Panc1 (cell line): ENCODE data around the gene PDGFRA. TPM values are rescaled to one million over a fixed set of nuclear protein-coding genes. Genes with fewer than 3 reads are reported as not detected.
A peak's percentile ranks its signal among the peaks of the same experiment; 100 is the strongest.

Experiments used
- ATAC-seq: fragments of 200-7000 bp; cut with Tn5 transposase; 2 replicates; pipeline ENCODE4 v1.9.1; 2020; ENCODE audit warnings: mild to moderate bottlenecking, moderate library complexity
- Bru-seq: library from RNA; stranded (reverse); fragments of 400-500 nt; gene quantifications from one replicate; lab custom pipeline; 2021; lab: Mats Ljungman, UMichigan
- BruChase-seq, 2 experiments: library from RNA; stranded (reverse); fragments of 400-500 nt; gene quantifications; one replicate each; lab custom pipeline; 2021; lab: Mats Ljungman, UMichigan
- BruUV-seq: library from RNA; stranded (reverse); fragments of 400-500 nt; replicated peaks from 2 replicates; lab custom pipeline; 2021; lab: Mats Ljungman, UMichigan
- CTCF ChIA-PET: fragments of 300-600 bp; sonication (Branson Sonifier 250); formaldehyde crosslinking; loops from one replicate; lab custom pipeline; 2022; ENCODE audit warnings: antibody characterized with exemption; lab: Charles Lee
- POLR2A ChIA-PET: fragments of 300-600 bp; sonication (Branson Sonifier 250); formaldehyde crosslinking; loops from one replicate; lab custom pipeline; 2022; ENCODE audit warnings: antibody characterized with exemption; lab: Charles Lee
- DNase-seq: peaks from one replicate; pipeline ENCODE4 v3.0.0-alpha.2; 2010; ENCODE audit warnings: low read depth, low spot score
- H3K27ac ChIP-seq: 2 replicates; pipeline ENCODE4 v1.5.1; 2011; ENCODE audit warnings: mild to moderate bottlenecking, low read length, inconsistent platforms
- H3K27me3 ChIP-seq: fragments of 200-500 bp; sonication (Bioruptor generic); 2 replicates; pipeline ENCODE4 v1.6.0; 2014; ENCODE audit warnings: low read length, inconsistent platforms; ENCODE audit not compliant: control insufficient read depth, insufficient read depth
- H3K36me3 ChIP-seq: fragments of 200-500 bp; sonication (Bioruptor generic); 2 replicates; pipeline ENCODE4 v1.5.1; 2014; ENCODE audit warnings: inconsistent platforms, mild to moderate bottlenecking, low read length, moderate library complexity; ENCODE audit not compliant: control insufficient read depth, insufficient read depth
- H3K4me1 ChIP-seq: 2 replicates; pipeline ENCODE4 v1.5.1; 2011; ENCODE audit warnings: inconsistent platforms, mild to moderate bottlenecking, low read length, moderate library complexity; ENCODE audit not compliant: control insufficient read depth, insufficient read depth
- H3K4me3 ChIP-seq, 2 experiments: 2 replicates each; pipeline ENCODE4 v1.5.1; 2011 to 2012; ENCODE audit warnings: low read depth in 2 of 2, low read length in 2 of 2, mild to moderate bottlenecking in 2 of 2, inconsistent platforms in 1 of 2, moderate library complexity in 1 of 2
- H3K9me3 ChIP-seq: fragments of 200-500 bp; sonication (Bioruptor generic); 2 replicates; pipeline ENCODE4 v1.5.1; 2014; ENCODE audit warnings: low read depth, mild to moderate bottlenecking, inconsistent platforms, low read length, moderate library complexity; ENCODE audit not compliant: control insufficient read depth, insufficient read depth
- CTCF ChIP-seq: fragments of 450-650 bp; IDR thresholded peaks from 2 replicates; pipeline ENCODE4 v1.5.1; 2017; ENCODE audit warnings: mild to moderate bottlenecking
- POLR2AphosphoS5 ChIP-seq: IDR thresholded peaks from 2 replicates; pipeline ENCODE4 v1.6.1; 2012; ENCODE audit warnings: mild to moderate bottlenecking, low read depth, low read length, moderate library complexity
- SIN3A ChIP-seq: IDR thresholded peaks from 2 replicates; pipeline ENCODE4 v1.6.1; 2012; ENCODE audit warnings: low read depth, mild to moderate bottlenecking, low read length, moderate library complexity, borderline replicate concordance; ENCODE audit not compliant: insufficient read depth
- TCF7L2 ChIP-seq: IDR thresholded peaks from 2 replicates; pipeline ENCODE4 v1.6.1; 2011; ENCODE audit warnings: mild to moderate bottlenecking, low read depth, low read length, inconsistent platforms
- in situ Hi-C: cut with HindIII; loops from 2 replicates; pipeline ENCODE4 v1.10.0; 2016; ENCODE audit warnings: low sequenced_read_pairs, low pct_unique_long_range_greater_than_20kb
- intact Hi-C: fragments of 100-400 bp; cut with micrococcal nuclease; formaldehyde crosslinking; loops from one replicate; pipeline ENCODE4 v1.10.0; 2022; ENCODE audit not compliant: unreplicated experiment
- long read RNA-seq: library from polyadenylated mRNA; unstranded; transcript quantifications from one replicate; pipeline ENCODE4 v2.0.0, GENCODE V29; 2021; ENCODE audit not compliant: unreplicated experiment
- polyA plus RNA-seq: library from polyadenylated mRNA; unstranded; fragments of >200 nt; gene quantifications from one replicate; pipeline ENCODE4 v1.2.1, GENCODE V29; 2012; ENCODE audit warnings: missing spikeins; ENCODE audit not compliant: insufficient read length
- total RNA-seq: library from RNA; stranded (reverse); gene quantifications from one replicate; pipeline ENCODE4 v1.2.1, GENCODE V29; 2021; ENCODE audit not compliant: unreplicated experiment
- TF ChIP-seq, protein P1 (sequence below), 2 experiments: IDR thresholded peaks; 2 replicates each; pipeline ENCODE4 v1.6.1; 2011 to 2012; ENCODE audit warnings: low read depth in 2 of 2, control low read depth in 1 of 2, low read length in 1 of 2, mild to moderate bottlenecking in 1 of 2, moderate library complexity in 1 of 2; ENCODE audit not compliant: insufficient read depth in 1 of 2

The PDGFRA gene
- 0.15 TPM for total RNA-seq
- not detected for polyA plus RNA-seq
- not detected for Bru-seq, nascent RNA
- percentile 4 among the genes with signal in this experiment for BruChase-seq, experiment 1, labeled RNA remaining after a 2-hour chase
- BruChase-seq, experiment 2, labeled RNA remaining after a 6-hour chase, result percentile 16 among the genes with signal in this experiment
- long read RNA-seq, result 0 reads

GRCh38 chr4:54228961-54229501, at the start of gene PDGFRA:
TSS of gene PDGFRA (plus strand) at chr4:54229293. CDS start at chr4:54258769, 29,476 bp downstream.
- ChIA-PET CTCF (no interaction called here), POLR2A (no interaction called here)
- Histone ChIP-seq H3K36me3 (no peaks in the 10 kb centered on the region), H3K4me3 (peak within 1 kb of the TSS; percentile 34 to 54), H3K4me1 (peaks cover 5% of the 10 kb centered on the region; the same call in 1 of the 2 replicates), H3K27ac (no peak within 1 kb of the TSS), H3K27me3 (peaks cover 11% of the 10 kb centered on the region; the same call in 1 of the 2 replicates), H3K9me3 (no peaks in the 10 kb centered on the region)
- BruUV-seq, result no TSS peak
- intact Hi-C loops (no loop called here), in situ Hi-C loops (no loop called here)
- TF ChIP-seq CTCF (no peak), SIN3A (no peak), TCF7L2 (no peak), POLR2AphosphoS5 (no peak)
- TF ChIP-seq, protein P1, sequence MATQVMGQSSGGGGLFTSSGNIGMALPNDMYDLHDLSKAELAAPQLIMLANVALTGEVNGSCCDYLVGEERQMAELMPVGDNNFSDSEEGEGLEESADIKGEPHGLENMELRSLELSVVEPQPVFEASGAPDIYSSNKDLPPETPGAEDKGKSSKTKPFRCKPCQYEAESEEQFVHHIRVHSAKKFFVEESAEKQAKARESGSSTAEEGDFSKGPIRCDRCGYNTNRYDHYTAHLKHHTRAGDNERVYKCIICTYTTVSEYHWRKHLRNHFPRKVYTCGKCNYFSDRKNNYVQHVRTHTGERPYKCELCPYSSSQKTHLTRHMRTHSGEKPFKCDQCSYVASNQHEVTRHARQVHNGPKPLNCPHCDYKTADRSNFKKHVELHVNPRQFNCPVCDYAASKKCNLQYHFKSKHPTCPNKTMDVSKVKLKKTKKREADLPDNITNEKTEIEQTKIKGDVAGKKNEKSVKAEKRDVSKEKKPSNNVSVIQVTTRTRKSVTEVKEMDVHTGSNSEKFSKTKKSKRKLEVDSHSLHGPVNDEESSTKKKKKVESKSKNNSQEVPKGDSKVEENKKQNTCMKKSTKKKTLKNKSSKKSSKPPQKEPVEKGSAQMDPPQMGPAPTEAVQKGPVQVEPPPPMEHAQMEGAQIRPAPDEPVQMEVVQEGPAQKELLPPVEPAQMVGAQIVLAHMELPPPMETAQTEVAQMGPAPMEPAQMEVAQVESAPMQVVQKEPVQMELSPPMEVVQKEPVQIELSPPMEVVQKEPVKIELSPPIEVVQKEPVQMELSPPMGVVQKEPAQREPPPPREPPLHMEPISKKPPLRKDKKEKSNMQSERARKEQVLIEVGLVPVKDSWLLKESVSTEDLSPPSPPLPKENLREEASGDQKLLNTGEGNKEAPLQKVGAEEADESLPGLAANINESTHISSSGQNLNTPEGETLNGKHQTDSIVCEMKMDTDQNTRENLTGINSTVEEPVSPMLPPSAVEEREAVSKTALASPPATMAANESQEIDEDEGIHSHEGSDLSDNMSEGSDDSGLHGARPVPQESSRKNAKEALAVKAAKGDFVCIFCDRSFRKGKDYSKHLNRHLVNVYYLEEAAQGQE (IDR thresholded peaks at IDR 0.05; ENCODE audit: insufficient read depth in 1 of 2, low read depth in 2 of 2, low read length in 1 of 2), result no peak
- DNase-seq, result no peak
- no peak for ATAC-seq

GRCh38 chr4:54184581-54184980, 44.5 kb upstream of the PDGFRA start:
- intact Hi-C loops (no loop called here), in situ Hi-C loops (no loop called here)
- DNase-seq (no peak), ATAC-seq (no peak)
- TF ChIP-seq TCF7L2 (no peak), POLR2AphosphoS5 (no peak)
- H3K27me3 ChIP-seq, result no peaks in the 10 kb centered on the region
- no TSS peak for BruUV-seq
- no peaks in the 10 kb centered on the region for H3K36me3 ChIP-seq
- H3K4me3 ChIP-seq, result no peak overlapping the region
- CTCF ChIA-PET, result no interaction called here
- POLR2A ChIA-PET, result no interaction called here
- H3K4me1 ChIP-seq, result no peaks in the 10 kb centered on the region
- H3K27ac ChIP-seq, result no peak overlapping the region
- no peaks in the 10 kb centered on the region for H3K9me3 ChIP-seq
